ENCODE data around the gene LCNL1.

Gene LCNL1

DNA sequence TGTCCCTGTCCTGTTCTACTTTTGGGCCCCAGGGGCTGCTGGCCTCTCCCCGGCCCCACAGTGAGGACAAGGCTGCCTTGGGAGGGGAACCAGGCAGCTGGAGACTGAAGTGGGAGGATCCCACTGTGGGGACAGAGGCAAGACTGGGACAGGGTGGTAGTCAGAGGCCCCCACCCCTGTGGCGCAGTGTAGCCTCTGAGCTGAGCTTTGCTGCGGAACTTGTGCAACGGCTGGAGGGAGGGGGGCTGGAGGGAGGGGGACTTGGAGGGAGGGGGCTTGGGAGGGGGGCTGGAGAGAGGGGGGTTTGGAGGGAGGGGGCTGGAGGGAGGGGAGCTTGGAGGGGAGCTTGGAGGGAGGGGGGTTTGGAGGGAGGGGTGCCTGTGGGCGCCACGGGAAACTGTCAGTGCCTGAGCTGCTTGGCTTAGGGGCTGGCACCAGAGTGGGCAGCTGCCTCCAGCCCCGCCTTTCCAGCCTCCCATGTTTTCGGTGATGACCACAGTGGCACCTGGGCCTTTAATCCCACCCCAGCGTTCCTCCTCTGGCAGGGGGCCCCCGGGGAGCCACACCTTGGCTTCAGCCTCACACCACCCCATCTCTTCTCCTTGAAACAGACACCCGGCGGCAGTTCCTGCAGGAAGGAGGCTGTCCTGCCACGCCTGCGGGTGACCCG is 51.4 kb downstream of the LCNL1 start:
- no peak overlapping the region for H3K4me3 ChIP-seq (ENCODE audit: low read depth, low read length)
- no peak for DNase-seq (ENCODE audit: low read depth)
- TF ChIP-seq, protein P1, sequence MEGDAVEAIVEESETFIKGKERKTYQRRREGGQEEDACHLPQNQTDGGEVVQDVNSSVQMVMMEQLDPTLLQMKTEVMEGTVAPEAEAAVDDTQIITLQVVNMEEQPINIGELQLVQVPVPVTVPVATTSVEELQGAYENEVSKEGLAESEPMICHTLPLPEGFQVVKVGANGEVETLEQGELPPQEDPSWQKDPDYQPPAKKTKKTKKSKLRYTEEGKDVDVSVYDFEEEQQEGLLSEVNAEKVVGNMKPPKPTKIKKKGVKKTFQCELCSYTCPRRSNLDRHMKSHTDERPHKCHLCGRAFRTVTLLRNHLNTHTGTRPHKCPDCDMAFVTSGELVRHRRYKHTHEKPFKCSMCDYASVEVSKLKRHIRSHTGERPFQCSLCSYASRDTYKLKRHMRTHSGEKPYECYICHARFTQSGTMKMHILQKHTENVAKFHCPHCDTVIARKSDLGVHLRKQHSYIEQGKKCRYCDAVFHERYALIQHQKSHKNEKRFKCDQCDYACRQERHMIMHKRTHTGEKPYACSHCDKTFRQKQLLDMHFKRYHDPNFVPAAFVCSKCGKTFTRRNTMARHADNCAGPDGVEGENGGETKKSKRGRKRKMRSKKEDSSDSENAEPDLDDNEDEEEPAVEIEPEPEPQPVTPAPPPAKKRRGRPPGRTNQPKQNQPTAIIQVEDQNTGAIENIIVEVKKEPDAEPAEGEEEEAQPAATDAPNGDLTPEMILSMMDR (conservative IDR thresholded peaks at IDR 0.05; ENCODE audit: low read depth, low read length), result no peak

DNA sequence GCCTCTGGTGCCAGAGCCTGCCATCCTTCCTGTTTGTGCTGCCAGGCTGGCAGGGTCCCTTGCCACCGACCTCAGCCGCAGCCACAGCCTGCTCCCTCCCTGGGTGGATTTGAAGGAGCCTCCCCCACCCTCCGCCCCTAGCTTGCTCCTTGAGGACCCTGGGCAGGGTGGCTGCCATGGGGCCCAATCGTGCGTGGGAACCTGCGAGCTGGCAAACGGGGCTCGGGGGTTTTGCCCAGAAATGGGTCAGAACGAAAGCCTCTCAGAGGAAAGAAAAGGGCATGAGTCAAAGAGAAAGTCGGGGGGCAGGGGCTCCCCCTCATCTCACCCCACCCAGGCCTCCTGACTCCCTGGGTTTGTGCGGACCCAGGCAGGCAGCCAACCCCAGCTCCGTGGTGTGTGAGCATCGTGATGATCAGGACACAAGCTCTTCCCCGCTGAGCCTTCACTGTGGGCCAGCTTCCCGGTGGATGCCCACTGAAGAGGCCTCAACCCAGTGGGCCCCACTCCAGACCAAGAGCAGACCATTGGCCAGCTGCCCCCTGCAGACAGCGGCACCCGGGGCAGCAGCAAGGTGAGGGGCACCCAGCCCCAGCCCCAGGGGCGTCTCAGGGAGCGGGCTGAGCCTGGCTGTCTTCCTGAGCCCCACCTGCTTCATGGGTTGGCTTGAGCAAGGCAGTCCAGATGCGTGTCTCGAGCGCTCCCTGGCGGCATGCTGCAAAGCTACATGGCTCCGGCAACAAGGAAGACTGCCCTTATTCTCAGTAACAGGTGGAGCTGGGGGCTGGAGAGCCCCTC is 52.1 kb downstream of the LCNL1 start:
- TF ChIP-seq, protein P1 (conservative IDR thresholded peaks at IDR 0.05; ENCODE audit: low read depth, low read length), result peak; percentile 89
- DNase-seq (ENCODE audit: low read depth), result peak; percentile 92
- no peak overlapping the region for H3K4me3 ChIP-seq (ENCODE audit: low read depth, low read length)

Measured in choroid plexus epithelial cell (primary cell).